Endodermal cell (in vitro differentiated cells): ENCODE results near the gene IL10. TPM values are rescaled to one million over a fixed set of nuclear protein-coding genes. Genes with fewer than 3 reads are reported as not detected.

Experiments used
- DNase-seq: peaks from one replicate; pipeline ENCODE4 v3.0.0-alpha.2; 2017
- H3K27ac ChIP-seq: 2 replicates; pipeline ENCODE4 v1.5.1; 2013; ENCODE audit warnings: mild to moderate bottlenecking, low read depth, low read length, moderate library complexity
- H3K27me3 ChIP-seq: 2 replicates; pipeline ENCODE4 v1.6.1; 2013; ENCODE audit warnings: mild to moderate bottlenecking, low read length, moderate library complexity; ENCODE audit not compliant: insufficient read depth, control insufficient read depth, poor library complexity, severe bottlenecking
- H3K36me3 ChIP-seq: 2 replicates; pipeline ENCODE4 v1.7.0; 2013; ENCODE audit warnings: mild to moderate bottlenecking, low read length, moderate library complexity; ENCODE audit not compliant: control insufficient read depth, insufficient read depth
- H3K4me1 ChIP-seq: one replicate; pipeline ENCODE4 v1.7.0; 2013; ENCODE audit warnings: low read length; ENCODE audit not compliant: control insufficient read depth, insufficient read depth
- H3K4me3 ChIP-seq: 2 replicates; pipeline ENCODE4 v1.5.1; 2013; ENCODE audit warnings: mild to moderate bottlenecking, low read length, moderate library complexity
- H3K9ac ChIP-seq: 2 replicates; pipeline ENCODE4 v1.6.1; 2013; ENCODE audit warnings: mild to moderate bottlenecking, low read length, moderate library complexity; ENCODE audit not compliant: poor library complexity, severe bottlenecking; ENCODE audit errors: extremely low read depth
- H3K9me3 ChIP-seq: 2 replicates; pipeline ENCODE4 v1.6.1; 2013; ENCODE audit warnings: mild to moderate bottlenecking, low read length, moderate library complexity; ENCODE audit not compliant: control insufficient read depth
- H3K27ac Mint-ChIP-seq: 2 replicates; pipeline ENCODE4 v1.8.0; 2020; ENCODE audit warnings: mixed read lengths
- H3K27me3 Mint-ChIP-seq: 2 replicates; pipeline ENCODE4 v1.8.0; 2021; ENCODE audit warnings: mild to moderate bottlenecking, mixed read lengths; ENCODE audit not compliant: insufficient read depth
- H3K36me3 Mint-ChIP-seq: 2 replicates; pipeline ENCODE4 v1.8.0; 2020; ENCODE audit warnings: low read depth, mixed read lengths
- H3K4me1 Mint-ChIP-seq: 2 replicates; pipeline ENCODE4 v1.8.0; 2020; ENCODE audit warnings: mixed read lengths
- H3K4me3 Mint-ChIP-seq: 2 replicates; pipeline ENCODE4 v1.8.0; 2020; ENCODE audit warnings: mild to moderate bottlenecking, moderate library complexity, mixed read lengths
- H3K9me3 Mint-ChIP-seq: 2 replicates; pipeline ENCODE4 v1.8.0; 2020; ENCODE audit warnings: mild to moderate bottlenecking, mixed read lengths
- WGBS, 2 experiments: methylation state at CpG; one replicate each; pipeline versions ENCODE4 v1.1.5 to v1.1.7; 2013; ENCODE audit warnings: missing lambda C conversion rate in 2 of 2, mixed read lengths in 1 of 2; ENCODE audit not compliant: insufficient coverage in 1 of 2, insufficient read length in 1 of 2; 5-methylcytosine and 5-hydroxymethylcytosine counted together
- total RNA-seq, 2 donors: library from RNA; stranded (reverse); fragmentation: NEBNext Ultra II Directional in 1 of 2; extraction: Animal tissue kit (Norgen Biotek cat#: 25700) in 1 of 2; gene quantifications; 2 replicates in 1 of 2; 3 replicates in 1 of 2; pipeline ENCODE4 v1.2.1, GENCODE V29; 2021
- TF ChIP-seq, protein P1 (sequence below): fragments of 200-600 bp; sonication (generic); conservative IDR thresholded peaks from 2 replicates; pipeline ENCODE4 v1.5.0; 2021; ENCODE audit warnings: antibody characterized with exemption, mild to moderate bottlenecking

The IL10 gene
- total RNA-seq, 2 donors from 2014 or later = not detected

DNA sequence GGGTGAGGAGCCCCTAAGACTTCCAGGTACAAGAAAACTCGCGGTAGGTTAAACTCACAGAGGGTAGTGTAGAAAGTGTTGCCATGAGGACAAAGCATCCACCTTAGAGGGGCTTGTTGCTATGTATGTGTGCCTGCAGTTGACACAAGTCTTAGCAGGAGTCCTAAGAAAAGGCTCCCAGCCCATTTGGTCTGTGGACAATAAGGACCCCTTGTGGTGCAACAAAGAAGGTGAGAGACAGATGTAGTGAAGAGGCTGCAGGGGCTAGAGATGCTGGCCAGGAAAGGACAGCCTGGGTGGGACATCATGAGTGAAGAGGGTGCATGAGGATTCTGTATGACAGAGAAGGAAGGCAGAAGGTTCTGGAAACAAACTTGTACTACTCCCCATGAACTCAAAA lies 36.3 kb upstream of the IL10 start:
- 42 to 50% methylated on average over 2 of the region's 2 CpGs for WGBS, 2 experiments
- Mint-ChIP-seq H3K36me3 (no peaks in the 10 kb centered on the region), H3K4me3 (no peak overlapping the region), H3K4me1 (peaks cover 13% of the 10 kb centered on the region), H3K27me3 (peaks cover 5% of the 10 kb centered on the region), H3K27ac (peak overlapping the region; percentile 22), H3K9me3 (peaks cover 12% of the 10 kb centered on the region)
- H3K4me1 ChIP-seq = no peaks in the 10 kb centered on the region
- H3K9me3 ChIP-seq = no peaks in the 10 kb centered on the region
- H3K9ac ChIP-seq = no peak overlapping the region
- DNase-seq = peak; percentile 80
- no peak overlapping the region for H3K27ac ChIP-seq
- no peaks in the 10 kb centered on the region for H3K36me3 ChIP-seq
- TF ChIP-seq, protein P1, sequence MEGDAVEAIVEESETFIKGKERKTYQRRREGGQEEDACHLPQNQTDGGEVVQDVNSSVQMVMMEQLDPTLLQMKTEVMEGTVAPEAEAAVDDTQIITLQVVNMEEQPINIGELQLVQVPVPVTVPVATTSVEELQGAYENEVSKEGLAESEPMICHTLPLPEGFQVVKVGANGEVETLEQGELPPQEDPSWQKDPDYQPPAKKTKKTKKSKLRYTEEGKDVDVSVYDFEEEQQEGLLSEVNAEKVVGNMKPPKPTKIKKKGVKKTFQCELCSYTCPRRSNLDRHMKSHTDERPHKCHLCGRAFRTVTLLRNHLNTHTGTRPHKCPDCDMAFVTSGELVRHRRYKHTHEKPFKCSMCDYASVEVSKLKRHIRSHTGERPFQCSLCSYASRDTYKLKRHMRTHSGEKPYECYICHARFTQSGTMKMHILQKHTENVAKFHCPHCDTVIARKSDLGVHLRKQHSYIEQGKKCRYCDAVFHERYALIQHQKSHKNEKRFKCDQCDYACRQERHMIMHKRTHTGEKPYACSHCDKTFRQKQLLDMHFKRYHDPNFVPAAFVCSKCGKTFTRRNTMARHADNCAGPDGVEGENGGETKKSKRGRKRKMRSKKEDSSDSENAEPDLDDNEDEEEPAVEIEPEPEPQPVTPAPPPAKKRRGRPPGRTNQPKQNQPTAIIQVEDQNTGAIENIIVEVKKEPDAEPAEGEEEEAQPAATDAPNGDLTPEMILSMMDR = peak; percentile 67
- peaks cover 14% of the 10 kb centered on the region for H3K27me3 ChIP-seq
- H3K4me3 ChIP-seq = no peak overlapping the region

DNA sequence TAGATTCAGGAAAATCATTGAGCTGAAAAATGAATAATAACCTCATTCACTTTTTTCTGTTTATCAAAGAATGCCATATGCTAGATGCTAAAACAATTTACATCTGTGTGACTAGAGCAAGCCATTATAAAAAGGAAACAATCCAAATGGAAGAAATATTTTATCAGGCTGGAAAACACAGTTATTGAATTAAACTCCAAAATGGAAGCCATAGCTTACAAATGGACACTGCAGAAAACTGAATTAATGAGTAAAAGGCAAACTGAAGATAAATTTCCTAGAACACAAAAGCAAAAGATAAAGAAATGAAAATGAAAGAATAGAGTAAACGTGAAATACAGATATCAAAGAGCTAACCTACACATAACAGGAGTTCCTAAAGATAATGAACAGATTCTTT lies 33.1 kb upstream of the IL10 start:
- Histone ChIP-seq H3K4me3 (no peak overlapping the region), H3K27me3 (peaks cover 14% of the 10 kb centered on the region), H3K36me3 (no peaks in the 10 kb centered on the region), H3K9me3 (no peaks in the 10 kb centered on the region), H3K4me1 (no peaks in the 10 kb centered on the region), H3K9ac (no peak overlapping the region), H3K27ac (no peak overlapping the region)
- no peak overlapping the region for H3K27ac Mint-ChIP-seq
- H3K4me3 Mint-ChIP-seq = no peak overlapping the region
- no peaks in the 10 kb centered on the region for H3K36me3 Mint-ChIP-seq
- H3K4me1 Mint-ChIP-seq = peaks cover 13% of the 10 kb centered on the region
- 100% methylated on average over 1 of the region's 1 CpG; no CpG with 5 or more reads in 1 of the 2 experiments for WGBS, 2 experiments
- H3K27me3 Mint-ChIP-seq = peaks cover 5% of the 10 kb centered on the region
- no peak for DNase-seq
- no peaks in the 10 kb centered on the region for H3K9me3 Mint-ChIP-seq
- TF ChIP-seq, protein P1 = no peak

DNA sequence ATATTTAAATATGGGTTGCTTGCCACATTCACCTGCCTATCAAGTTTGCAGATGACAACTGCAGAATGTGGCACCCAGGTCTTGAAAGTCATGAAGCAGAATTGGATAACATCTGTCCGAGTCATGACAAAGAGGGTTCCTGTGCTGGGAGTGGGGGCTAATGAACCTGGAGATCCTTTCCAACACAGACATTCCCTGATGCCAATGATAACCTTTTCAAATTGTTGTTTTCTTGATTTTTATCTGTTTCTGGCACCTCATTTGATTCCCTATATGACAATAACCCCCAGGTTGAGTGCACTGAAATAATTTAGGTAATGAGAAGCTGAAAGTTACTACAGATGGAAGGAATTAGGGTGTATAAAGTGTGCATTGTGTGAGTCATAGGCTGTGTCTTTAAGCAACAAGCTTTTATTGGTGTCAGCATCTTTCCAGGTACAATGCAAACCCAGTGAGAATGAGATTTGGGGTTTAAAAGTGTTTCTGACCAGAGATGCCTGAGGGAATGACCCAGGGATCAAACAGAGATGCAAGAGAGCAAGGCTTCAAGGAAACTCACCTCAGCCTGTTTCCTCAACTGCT lies 32.0 kb upstream of the IL10 start:
- Histone ChIP-seq H3K4me3 (no peak overlapping the region), H3K9ac (no peak overlapping the region), H3K9me3 (no peaks in the 10 kb centered on the region), H3K27ac (no peak overlapping the region), H3K27me3 (peaks cover 14% of the 10 kb centered on the region), H3K4me1 (no peaks in the 10 kb centered on the region), H3K36me3 (no peaks in the 10 kb centered on the region)
- DNase-seq = no peak
- Mint-ChIP-seq H3K9me3 (no peaks in the 10 kb centered on the region), H3K36me3 (no peaks in the 10 kb centered on the region), H3K27me3 (peaks cover 5% of the 10 kb centered on the region), H3K4me3 (no peak overlapping the region), H3K27ac (no peak overlapping the region), H3K4me1 (peaks cover 11% of the 10 kb centered on the region)
- WGBS, 2 experiments = 86 to 95% methylated on average over 1 of the region's 1 CpG
- TF ChIP-seq, protein P1 = no peak
